ENCODE data around the gene SHISAL2A.

The SHISAL2A gene

GRCh38 chr1:52691821-52692220 is 58.9 kb downstream of the SHISAL2A start:
- no peak for TF ChIP-seq CTCF (IDR thresholded peaks at IDR 0.05)

- TF ChIP-seq CTCF (IDR thresholded peaks at IDR 0.05): no peak
Observed at GRCh38 chr1:52692697-52693096, 59.7 kb downstream of the SHISAL2A start.

- TF ChIP-seq CTCF (IDR thresholded peaks at IDR 0.05): no peak
Observed at GRCh38 chr1:52693843-52694242, 60.9 kb downstream of the SHISAL2A start.

GRCh38 chr1:52695627-52696026 is 62.7 kb downstream of the SHISAL2A start:
- TF ChIP-seq CTCF (IDR thresholded peaks at IDR 0.05): no peak

- no peak for TF ChIP-seq CTCF (IDR thresholded peaks at IDR 0.05)
Observed at GRCh38 chr1:52697795-52698674, 65.1 kb downstream of the SHISAL2A start, which contains the start of gene COA7. COA7 (minus strand) TSS chr1:52698347; CDS start chr1:52698326, 21 bp downstream.

- TF ChIP-seq CTCF (IDR thresholded peaks at IDR 0.05): no peak
Observed at GRCh38 chr1:52702886-52703787, 70.2 kb downstream of the SHISAL2A start.

- TF ChIP-seq CTCF (IDR thresholded peaks at IDR 0.05): no peak
Observed at GRCh38 chr1:52706136-52706670, 73.2 kb downstream of the SHISAL2A start.
